GM23338 (cell line): ENCODE measurements around the gene FNDC11. TPM values are rescaled to one million over a fixed set of nuclear protein-coding genes. Genes with fewer than 3 reads are reported as not detected.

Experiments
- ATAC-seq: fragments of 200-7000 bp; cut with Tn5 transposase; 3 replicates; pipeline ENCODE4 v1.9.1; 2020
- DNase-seq: peaks from one replicate; pipeline ENCODE4 v3.0.0-alpha.2; 2015; ENCODE audit warnings: low spot score
- H2AFZ ChIP-seq: fragments of 200-600 bp; sonication (generic); 2 replicates; pipeline ENCODE4 v1.8.0; 2016; ENCODE audit warnings: antibody characterized with exemption, mild to moderate bottlenecking, moderate library complexity
- H3F3A ChIP-seq: fragments of 200-600 bp; sonication (generic); replicated peaks from 2 replicates; pipeline ENCODE4 v1.8.0; 2017; ENCODE audit warnings: antibody characterized with exemption, mixed run types, low read depth
- H3K27ac ChIP-seq: fragments of 200-600 bp; sonication (generic); 2 replicates; pipeline ENCODE4 v1.6.1; 2016; ENCODE audit warnings: low read depth
- H3K27me3 ChIP-seq: fragments of 200-600 bp; sonication (generic); 2 replicates; pipeline ENCODE4 v1.8.0; 2016; ENCODE audit warnings: mild to moderate bottlenecking, mixed run types, moderate library complexity; ENCODE audit not compliant: insufficient read depth
- H3K36me3 ChIP-seq: fragments of 200-600 bp; sonication (generic); 2 replicates; pipeline ENCODE4 v1.8.0; 2016; ENCODE audit warnings: mild to moderate bottlenecking; ENCODE audit not compliant: insufficient read depth
- H3K4me1 ChIP-seq: fragments of 200-600 bp; sonication (generic); 2 replicates; pipeline ENCODE4 v1.8.0; 2016; ENCODE audit warnings: mild to moderate bottlenecking, moderate library complexity; ENCODE audit not compliant: insufficient read depth
- H3K4me2 ChIP-seq: fragments of 200-600 bp; sonication (generic); 2 replicates; pipeline ENCODE4 v1.7.1; 2017; ENCODE audit warnings: mixed run types
- H3K4me3 ChIP-seq: fragments of 200-600 bp; sonication (generic); 2 replicates; pipeline ENCODE4 v1.6.1; 2016; ENCODE audit warnings: mixed run types
- H3K79me2 ChIP-seq: fragments of 200-600 bp; sonication (generic); replicated peaks from 2 replicates; pipeline ENCODE4 v1.8.0; 2017; ENCODE audit warnings: mild to moderate bottlenecking; ENCODE audit not compliant: insufficient read depth
- H3K9me2 ChIP-seq: fragments of 200-600 bp; sonication (generic); 2 replicates; pipeline ENCODE4 v1.8.0; 2017; ENCODE audit not compliant: insufficient read depth
- H4K20me1 ChIP-seq: fragments of 200-600 bp; sonication (generic); replicated peaks from 2 replicates; pipeline ENCODE4 v1.8.0; 2017; ENCODE audit warnings: mild to moderate bottlenecking; ENCODE audit not compliant: insufficient read depth
- H3K27ac Mint-ChIP-seq: 2 replicates; pipeline ENCODE4 v1.8.0; 2020; ENCODE audit warnings: inconsistent platforms, mild to moderate bottlenecking, moderate library complexity, mixed read lengths
- H3K27me3 Mint-ChIP-seq: 3 replicates; pipeline ENCODE4 v1.8.0; 2022; ENCODE audit warnings: low read depth, mild to moderate bottlenecking, moderate library complexity, mixed read lengths, inconsistent platforms; ENCODE audit not compliant: insufficient read depth, poor library complexity
- H3K36me3 Mint-ChIP-seq: 3 replicates; pipeline ENCODE4 v1.8.0; 2021; ENCODE audit warnings: low read depth, mild to moderate bottlenecking, inconsistent platforms, moderate library complexity, mixed read lengths
- H3K4me1 Mint-ChIP-seq: 3 replicates; pipeline ENCODE4 v1.8.0; 2020; ENCODE audit warnings: mild to moderate bottlenecking, inconsistent platforms, mixed read lengths
- H3K4me3 Mint-ChIP-seq: 3 replicates; pipeline ENCODE4 v1.8.0; 2021; ENCODE audit warnings: moderate library complexity, mild to moderate bottlenecking, inconsistent platforms, mixed read lengths
- H3K9me3 Mint-ChIP-seq: 3 replicates; pipeline ENCODE4 v1.8.0; 2020; ENCODE audit warnings: moderate library complexity, mild to moderate bottlenecking, inconsistent platforms, mixed read lengths
- EZH2 ChIP-seq: fragments of 200-600 bp; sonication (generic); IDR thresholded peaks from one replicate; pipeline ENCODE4 v1.8.0; 2017; ENCODE audit warnings: antibody characterized with exemption, mild to moderate bottlenecking, low read depth; ENCODE audit not compliant: unreplicated experiment
- ZNF114 ChIP-seq: fragments of 250-450 bp; sonication (Bioruptor Pico); IDR thresholded peaks from 2 replicates; pipeline ENCODE4 v1.5.0; 2020; ENCODE audit warnings: mild to moderate bottlenecking, moderate library complexity
- ZNF462 ChIP-seq: fragments of 250-450 bp; sonication (Bioruptor Pico); IDR thresholded peaks from 2 replicates; pipeline ENCODE4 v1.5.0; 2020; ENCODE audit warnings: mild to moderate bottlenecking, moderate library complexity
- polyA plus RNA-seq: library from polyadenylated mRNA; unstranded; fragments of >200 nt; fragmentation: Nextera tagmentation; extraction: Ambion mirVana; gene quantifications from 2 replicates; pipeline ENCODE4 v1.2.1, GENCODE V29; 2016
- total RNA-seq: library from RNA; depleted of rRNA; stranded (reverse); fragments of >200 nt; shearing (Covaris generic); gene quantifications from 2 replicates; pipeline ENCODE4 v1.2.3, GENCODE V29; 2014
- TF ChIP-seq, protein P1 (sequence below): IDR thresholded peaks from 2 replicates; pipeline ENCODE4 v1.6.1; 2016; ENCODE audit warnings: antibody characterized with exemption
- TF ChIP-seq, protein P2 (sequence below), 2 experiments: fragments of 200-600 bp in 1 of 2; sonication (generic) in 1 of 2; conservative IDR thresholded peaks; 2 replicates each; pipeline versions ENCODE4 v1.5.1 to v1.6.1; 2016 to 2017; ENCODE audit warnings: antibody characterized with exemption in 2 of 2, low read depth in 2 of 2, mild to moderate bottlenecking in 2 of 2, moderate library complexity in 1 of 2

Gene FNDC11
- total and polyA plus RNA-seq, 2 experiments from 2014 or later = 3.4 to 5.3 TPM

- TF ChIP-seq ZNF462 (no peak), EZH2 (no peak)
- TF ChIP-seq, protein P1, sequence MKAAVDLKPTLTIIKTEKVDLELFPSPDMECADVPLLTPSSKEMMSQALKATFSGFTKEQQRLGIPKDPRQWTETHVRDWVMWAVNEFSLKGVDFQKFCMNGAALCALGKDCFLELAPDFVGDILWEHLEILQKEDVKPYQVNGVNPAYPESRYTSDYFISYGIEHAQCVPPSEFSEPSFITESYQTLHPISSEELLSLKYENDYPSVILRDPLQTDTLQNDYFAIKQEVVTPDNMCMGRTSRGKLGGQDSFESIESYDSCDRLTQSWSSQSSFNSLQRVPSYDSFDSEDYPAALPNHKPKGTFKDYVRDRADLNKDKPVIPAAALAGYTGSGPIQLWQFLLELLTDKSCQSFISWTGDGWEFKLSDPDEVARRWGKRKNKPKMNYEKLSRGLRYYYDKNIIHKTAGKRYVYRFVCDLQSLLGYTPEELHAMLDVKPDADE = no peak
Measured at GRCh38 chr20:63544241-63544957, 9.6 kb upstream of the FNDC11 start (continued).

- Histone ChIP-seq H3K9me2 (no peaks in the 10 kb centered on the region), H3K27me3 (no peaks in the 10 kb centered on the region), H3K4me2 (no peak overlapping the region), H3K4me3 (no peak overlapping the region), H3K4me1 (0 out of 2 replicates have a peak, but pooled peaks cover 5% of the 10 kb centered on the region), H3K27ac (no peak overlapping the region), H4K20me1 (no peaks in the 10 kb centered on the region), H3F3A (no peaks in the 10 kb centered on the region), H2AFZ (no peak overlapping the region), H3K36me3 (no peaks in the 10 kb centered on the region), H3K79me2 (no peaks in the 10 kb centered on the region)
- no peak for DNase-seq
- Mint-ChIP-seq H3K27ac (no peak overlapping the region), H3K4me3 (no peak overlapping the region; the same call in 2 of the 3 replicates), H3K27me3 (peaks cover 10% of the 10 kb centered on the region), H3K36me3 (peaks cover 4% of the 10 kb centered on the region; the same call in 1 of the 3 replicates), H3K9me3 (no peaks in the 10 kb centered on the region; the same call in 2 of the 3 replicates), H3K4me1 (peaks cover 14% of the 10 kb centered on the region; the same call in 2 of the 3 replicates)
- no peak for ATAC-seq
- TF ChIP-seq, protein P2, sequence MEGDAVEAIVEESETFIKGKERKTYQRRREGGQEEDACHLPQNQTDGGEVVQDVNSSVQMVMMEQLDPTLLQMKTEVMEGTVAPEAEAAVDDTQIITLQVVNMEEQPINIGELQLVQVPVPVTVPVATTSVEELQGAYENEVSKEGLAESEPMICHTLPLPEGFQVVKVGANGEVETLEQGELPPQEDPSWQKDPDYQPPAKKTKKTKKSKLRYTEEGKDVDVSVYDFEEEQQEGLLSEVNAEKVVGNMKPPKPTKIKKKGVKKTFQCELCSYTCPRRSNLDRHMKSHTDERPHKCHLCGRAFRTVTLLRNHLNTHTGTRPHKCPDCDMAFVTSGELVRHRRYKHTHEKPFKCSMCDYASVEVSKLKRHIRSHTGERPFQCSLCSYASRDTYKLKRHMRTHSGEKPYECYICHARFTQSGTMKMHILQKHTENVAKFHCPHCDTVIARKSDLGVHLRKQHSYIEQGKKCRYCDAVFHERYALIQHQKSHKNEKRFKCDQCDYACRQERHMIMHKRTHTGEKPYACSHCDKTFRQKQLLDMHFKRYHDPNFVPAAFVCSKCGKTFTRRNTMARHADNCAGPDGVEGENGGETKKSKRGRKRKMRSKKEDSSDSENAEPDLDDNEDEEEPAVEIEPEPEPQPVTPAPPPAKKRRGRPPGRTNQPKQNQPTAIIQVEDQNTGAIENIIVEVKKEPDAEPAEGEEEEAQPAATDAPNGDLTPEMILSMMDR (conservative IDR thresholded peaks at IDR 0.05; ENCODE audit: low read depth in 2 of 2) = no peak
- no peak for TF ChIP-seq ZNF114
Measured at GRCh38 chr20:63544958-63545516, 8.9 kb upstream of the FNDC11 start.
